Measurements from ENCODE around the gene SIAH1. TPM values are rescaled to one million over a fixed set of nuclear protein-coding genes. Genes with fewer than 3 reads are reported as not detected.
A peak's percentile ranks its signal among the peaks of the same experiment; 100 is the strongest.

SIAH1 gene
- total and polyA plus RNA-seq, 2 of the 8 experiments (the other 6 are each of a cell fraction or from before 2014, with no cell fraction given): 19.5 to 33.9 TPM

- Histone ChIP-seq H3K9me3 (ENCODE audit: insufficient read depth in 2 of 2, low read depth in 1 of 2, low read length in 1 of 2) (no peaks in the 10 kb centered on the region), H3K9ac (replicated peaks in 1 of 4; ENCODE audit: extremely low read depth in 1 of 4, low read depth in 3 of 4, low read length in 3 of 4) (no peak overlapping the region), H2BK5ac (ENCODE audit: low read depth, low read length) (no peak overlapping the region), H4K8ac (ENCODE audit: extremely low read depth, insufficient read depth, low read length) (peak overlapping the region; percentile 32; the same call in 1 of the 2 replicates), H3K18ac (ENCODE audit: extremely low read depth, low read length) (no peak overlapping the region), H3K79me2 (ENCODE audit: control insufficient read depth in 1 of 2, insufficient read depth in 2 of 2, low read length in 2 of 2) (peaks cover 49 to 75% of the 10 kb centered on the region in 2 experiments), H2BK20ac (ENCODE audit: low read length) (no peak overlapping the region), H3K27ac (ENCODE audit: low read depth, low read length) (no peak overlapping the region), H2AK5ac (ENCODE audit: low read depth, low read length) (no peak overlapping the region), H3K4me2 (ENCODE audit: insufficient read depth in 1 of 2, low read depth in 2 of 2, low read length in 2 of 2) (no peak overlapping the region), H3K27me3 (replicated peaks in 1 of 4; ENCODE audit: control insufficient read depth in 3 of 4, extremely low read depth in 1 of 4, insufficient read depth in 3 of 4, low read length in 3 of 4) (no peaks in the 10 kb centered on the region), H3K4me3 (ENCODE audit: extremely low read depth in 1 of 4, insufficient read depth in 2 of 4, low read depth in 3 of 4, low read length in 4 of 4) (peak overlapping the region in 1 of 4 experiments; percentile 96; a peak in 1 of 8 replicates), H3K23me2 (ENCODE audit: low read depth, low read length) (peaks cover 9% of the 10 kb centered on the region), H3K56ac (replicated peaks; ENCODE audit: insufficient read length, low read depth, low read length) (no peak overlapping the region), H3K23ac (ENCODE audit: insufficient read length) (no peak overlapping the region), H2BK12ac (ENCODE audit: low read depth, low read length) (no peak overlapping the region), H4K91ac (replicated peaks; ENCODE audit: insufficient read length, low read length) (no peak overlapping the region), H3K79me1 (ENCODE audit: low read depth, low read length) (no peaks in the 10 kb centered on the region; the same call in 1 of the 2 replicates), H3K36me3 (ENCODE audit: control insufficient read depth in 2 of 4, insufficient read depth in 4 of 4, low read length in 3 of 4) (no peaks in the 10 kb centered on the region), H2BK15ac (ENCODE audit: low read length) (no peak overlapping the region), H3K14ac (ENCODE audit: insufficient read length) (no peak overlapping the region), H4K5ac (ENCODE audit: insufficient read length, low read depth, low read length) (no peak overlapping the region), H3K4ac (replicated peaks; ENCODE audit: insufficient read length, low read depth, low read length) (no peak overlapping the region), H3K4me1 (replicated peaks in 1 of 4; ENCODE audit: control insufficient read depth in 3 of 4, insufficient read depth in 4 of 4, low read length in 3 of 4) (peaks cover 0 to 17% (median 12%) of the 10 kb centered on the region in 4 experiments), H2AFZ (ENCODE audit: low read length) (no peak overlapping the region), H2BK120ac (replicated peaks; ENCODE audit: low read depth, low read length) (no peak overlapping the region), H4K20me1 (replicated peaks in 1 of 2; ENCODE audit: control insufficient read depth in 1 of 2, insufficient read depth in 2 of 2, low read length in 2 of 2) (peaks cover 7% of the 10 kb centered on the region in 2 experiments)
- ChIA-PET CTCF (ENCODE audit: partially characterized antibody) (no interaction called here), POLR2A (ENCODE audit: partially characterized antibody) (interaction anchor here (11.9 kb wide), 1 partner anchor 14 kb away, joined by 156 read pairs; no protein-coding TSS in a partner anchor)
- 90% methylated on average over 4 of the region's 4 CpGs; no CpG with 5 or more reads in 1 of the 2 experiments for WGBS, 2 experiments (ENCODE audit: extremely low coverage in 1 of 2, insufficient coverage in 1 of 2, insufficient read length in 1 of 2, insufficient replicate concordance in 2 of 2, low coverage in 1 of 2, low lambda C conversion rate in 2 of 2, missing lambda C conversion rate in 1 of 2)
- TF ChIP-seq KDM4A (IDR thresholded peaks at IDR 0.05; ENCODE audit: low read depth, low read length, severe bottlenecking) (no peak), JUN (IDR thresholded peaks at IDR 0.05; ENCODE audit: low read depth, low read length) (no peak), CTCF (IDR thresholded peaks at IDR 0.05; ENCODE audit: control extremely low read depth in 1 of 3, insufficient read depth in 1 of 3, low read depth in 1 of 3, low read length in 3 of 3) (no peak), TEAD4 (IDR thresholded peaks at IDR 0.05; ENCODE audit: low read depth, low read length) (no peak)
- no peak for FAIRE-seq
- DNase-seq (ENCODE audit: low read depth in 1 of 2, low spot score in 2 of 2): no peak
Observed at GRCh38 chr16:48382131-48382530, 3.1 kb downstream of the SIAH1 start.

Measured in H1 (cell line).